Stimulated activated CD4-positive, alpha-beta T cell treated with anti-CD3 and anti-CD28 coated beads, Interleukin-2, amount 100 ng/mL, for 4 hours (primary cell): ENCODE results near the gene GDF10.

Source experiments
- DNase-seq: peaks from one replicate; pipeline ENCODE4 v3.0.0-alpha.2; 2020; ENCODE audit warnings: low read depth

Gene GDF10

DNA sequence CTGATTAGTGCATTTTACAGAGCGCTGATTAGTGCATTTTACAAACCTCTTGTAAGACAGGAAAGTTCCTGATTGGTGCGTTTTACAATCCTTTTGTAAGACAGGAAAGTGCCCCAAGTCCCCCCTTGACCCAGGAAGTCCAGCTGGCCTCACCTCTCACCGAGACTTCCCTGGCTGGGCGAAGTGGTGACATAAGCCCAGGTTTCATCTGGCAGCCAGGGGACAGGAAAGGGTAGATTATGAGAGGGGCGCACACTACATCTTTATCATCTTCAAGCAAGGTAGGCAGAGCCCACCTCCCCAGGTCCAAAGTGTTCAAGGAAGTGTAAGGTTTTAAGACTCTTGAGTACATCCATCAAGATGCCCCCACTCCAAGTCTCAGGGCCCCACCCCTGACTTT is 5.5 kb upstream of the GDF10 start:
- no peak for DNase-seq

DNA sequence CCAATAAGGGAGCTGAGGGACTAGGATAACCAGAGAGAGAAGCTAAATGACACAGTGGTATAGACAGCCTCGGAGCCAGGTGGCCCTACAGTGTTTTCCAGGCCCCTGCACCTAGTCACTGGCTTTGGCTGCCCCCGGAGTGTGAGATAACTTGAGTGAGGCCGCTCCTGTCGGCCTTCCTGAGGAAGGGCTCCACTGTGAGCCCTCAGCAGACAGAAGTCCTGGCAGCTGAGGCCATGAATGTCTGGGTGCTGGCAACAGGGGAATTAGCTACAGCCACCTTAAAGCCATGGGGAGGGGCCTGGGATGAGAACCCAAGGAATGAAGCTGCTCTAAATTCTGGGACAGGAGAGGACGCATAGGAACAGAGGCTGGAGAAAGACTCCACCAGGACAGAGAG is 4.6 kb upstream of the GDF10 start:
- DNase-seq, result no peak

DNA sequence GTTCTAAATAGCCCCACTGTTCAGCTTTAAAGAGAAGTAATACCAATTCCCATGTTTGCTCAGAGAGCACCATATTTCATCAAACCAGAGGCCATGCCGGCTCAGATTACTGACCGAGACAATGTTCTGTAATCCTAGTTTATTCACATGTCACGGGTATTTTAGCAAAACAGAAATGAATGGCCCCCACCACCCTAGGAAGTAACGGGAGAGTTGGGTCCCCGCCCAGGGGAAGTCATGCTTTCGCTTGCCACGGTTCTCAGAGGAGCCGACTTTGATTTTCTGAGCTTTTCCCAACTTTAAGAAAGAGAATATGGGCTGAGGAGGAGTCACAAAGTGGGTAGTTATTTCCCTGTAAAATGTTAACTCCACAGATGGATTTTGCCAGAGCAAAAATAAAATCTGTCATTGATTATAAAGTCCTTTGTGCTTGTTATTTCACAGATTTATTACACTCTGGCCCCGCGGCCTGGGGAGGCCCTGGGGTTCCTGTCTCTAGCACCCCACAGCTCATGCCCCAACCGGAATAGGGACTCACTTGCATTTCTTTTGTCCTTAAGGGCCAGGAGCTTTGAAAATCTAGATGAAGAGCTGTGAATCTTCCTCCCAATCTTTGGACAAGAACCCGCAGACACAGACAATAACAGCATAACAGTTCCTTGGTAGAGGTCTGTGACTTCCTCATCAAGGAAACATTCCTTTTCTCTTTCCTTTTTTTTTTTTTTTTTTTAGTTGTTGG is 3.7 kb upstream of the GDF10 start:
- no peak for DNase-seq

DNA sequence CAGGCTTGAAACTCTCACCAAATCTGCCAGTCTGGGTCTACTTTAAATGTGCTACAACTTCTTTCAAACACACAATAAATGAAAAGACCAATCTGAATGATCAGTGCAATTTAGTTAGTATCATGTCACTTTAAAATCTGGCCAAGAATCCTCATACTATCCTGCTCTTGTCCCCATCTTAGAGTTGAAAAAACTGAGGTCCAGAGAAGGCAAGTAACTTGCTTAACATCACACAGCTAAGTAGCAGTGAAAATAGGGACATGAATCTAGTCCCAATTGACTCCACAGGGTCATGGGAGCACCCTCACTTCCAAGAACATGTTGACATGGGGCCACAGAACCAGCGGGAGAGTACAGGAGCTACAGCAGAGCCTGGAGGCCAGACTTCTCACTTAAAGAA is 3.1 kb upstream of the GDF10 start:
- no peak for DNase-seq

DNA sequence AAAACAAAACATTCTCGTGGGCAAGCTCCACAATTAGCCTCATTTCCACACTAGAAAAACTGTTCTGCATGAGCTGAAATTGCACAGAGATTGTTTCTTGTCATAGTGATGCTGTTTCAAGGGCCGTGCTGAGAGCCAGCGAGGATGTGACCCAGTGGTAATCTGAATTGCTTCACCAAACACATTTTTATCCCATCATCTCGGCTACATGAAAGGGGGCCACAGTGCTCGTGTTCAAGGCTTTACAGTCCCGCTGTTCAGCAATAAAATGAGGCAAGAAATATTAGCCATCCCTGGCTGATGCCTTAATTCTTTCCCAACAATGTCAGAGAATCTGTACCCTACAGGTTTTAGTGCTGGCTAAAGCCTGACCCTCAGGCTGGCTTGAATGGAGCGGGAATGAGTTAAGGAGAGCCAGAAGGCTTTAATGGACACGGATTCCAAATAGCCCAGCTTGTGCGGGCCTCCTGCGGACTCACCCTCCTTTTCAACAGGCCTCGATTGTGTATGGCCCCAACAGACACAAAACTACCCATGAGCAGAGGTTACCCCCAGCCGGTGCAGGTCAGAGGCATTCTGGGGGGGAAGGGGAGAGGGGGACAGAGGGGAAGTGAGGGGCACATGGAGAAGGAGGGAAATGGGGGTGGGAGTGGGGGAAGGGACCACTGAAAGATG is 2.0 kb upstream of the GDF10 start:
- no peak for DNase-seq

DNA sequence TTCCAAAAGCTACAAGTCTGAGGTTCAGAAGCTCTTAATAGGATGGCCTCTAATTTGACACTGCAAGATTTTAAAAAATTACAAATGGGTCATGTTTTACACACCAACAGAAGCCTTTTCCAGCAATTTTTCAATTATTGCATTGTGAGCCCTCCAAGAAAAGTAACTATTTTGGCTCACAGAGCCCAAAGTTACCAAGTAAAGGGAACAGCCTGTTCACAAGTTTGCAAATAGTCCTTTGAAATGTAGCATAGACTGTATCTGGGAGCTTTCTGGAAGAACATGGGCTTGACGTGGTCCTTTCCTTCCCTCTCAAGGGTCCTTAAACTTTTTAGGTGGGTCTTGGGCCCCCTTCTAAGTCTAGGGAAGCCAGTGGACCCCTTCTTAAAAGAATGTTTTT is 1.3 kb upstream of the GDF10 start:
- DNase-seq, result no peak

DNA sequence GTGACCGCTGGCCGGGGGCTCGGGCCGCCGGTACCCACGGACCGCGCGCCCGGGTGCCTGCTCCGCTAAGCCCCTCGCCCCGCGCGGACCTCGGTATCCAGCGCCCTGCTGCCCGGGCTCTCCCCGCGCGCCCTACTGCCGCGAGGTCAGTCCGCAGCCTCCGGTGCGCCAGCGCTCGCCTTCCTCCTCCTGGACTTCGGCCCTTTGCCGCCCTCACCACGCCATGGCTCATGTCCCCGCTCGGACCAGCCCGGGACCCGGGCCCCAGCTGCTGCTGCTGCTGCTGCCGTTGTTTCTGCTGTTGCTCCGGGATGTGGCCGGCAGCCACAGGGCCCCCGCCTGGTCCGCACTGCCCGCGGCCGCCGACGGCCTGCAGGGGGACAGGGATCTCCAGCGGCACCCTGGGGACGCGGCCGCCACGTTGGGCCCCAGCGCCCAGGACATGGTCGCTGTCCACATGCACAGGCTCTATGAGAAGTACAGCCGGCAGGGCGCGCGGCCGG is 483 bp downstream of the GDF10 start:
- no peak for DNase-seq

DNA sequence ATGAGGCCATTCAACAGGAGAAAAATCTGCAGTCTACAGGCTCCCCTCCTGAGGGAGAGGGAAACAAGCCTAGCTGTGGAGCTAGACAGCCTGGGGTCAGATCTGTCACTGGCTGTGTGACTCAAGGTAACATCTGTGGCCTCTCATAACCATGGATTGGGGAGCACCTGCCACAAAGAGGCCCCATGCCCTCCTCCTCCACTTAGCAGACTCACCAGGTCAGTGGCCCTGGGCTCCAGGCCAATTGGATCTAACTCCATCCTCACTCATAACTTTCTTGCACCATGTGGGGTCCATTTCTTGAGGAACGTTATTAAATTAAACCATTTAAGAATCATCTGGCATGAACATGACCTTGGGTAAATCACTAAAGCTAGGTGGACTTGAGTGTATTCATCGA is 1.8 kb downstream of the GDF10 start:
- DNase-seq, result no peak

DNA sequence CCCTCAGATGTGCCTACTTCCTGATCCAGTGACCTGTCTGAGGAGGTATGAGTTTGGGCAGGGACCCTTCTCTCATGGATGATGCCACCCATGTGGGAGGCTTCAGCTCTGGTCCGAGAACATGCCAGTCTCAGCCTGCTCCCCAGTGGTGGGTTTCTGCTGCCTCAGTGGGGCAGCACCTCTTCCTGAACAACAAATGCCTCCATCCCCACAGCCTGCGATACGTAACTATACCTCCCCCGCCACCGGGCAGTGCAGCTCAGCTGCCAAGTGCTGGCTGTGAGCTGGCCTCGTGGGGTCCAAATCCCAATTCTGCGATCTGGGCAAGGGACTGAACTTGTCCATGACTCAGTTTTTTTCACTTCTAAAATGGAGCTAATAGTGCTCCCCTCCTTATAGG is 3.1 kb downstream of the GDF10 start:
- DNase-seq, result no peak

DNA sequence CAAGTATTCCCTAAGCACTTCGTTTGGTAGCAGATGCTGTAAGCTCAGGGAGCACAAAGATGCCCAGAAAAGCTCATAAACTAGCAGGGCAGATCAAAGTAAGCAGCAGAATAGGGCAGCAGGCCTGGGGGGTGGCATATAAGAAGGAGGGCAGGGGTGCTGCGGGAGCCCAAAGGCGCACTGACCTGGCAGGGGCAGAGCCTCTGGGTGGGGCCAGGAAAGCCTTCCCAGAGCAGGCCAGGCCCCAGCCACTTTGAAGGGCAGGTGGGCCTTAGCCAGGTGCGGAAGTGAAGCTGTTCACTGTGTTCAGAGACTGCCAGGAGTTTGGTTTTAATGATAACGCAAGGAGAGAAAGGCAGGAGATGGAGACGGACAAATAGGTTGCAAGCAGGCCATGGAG is 3.9 kb downstream of the GDF10 start:
- DNase-seq, result no peak

DNA sequence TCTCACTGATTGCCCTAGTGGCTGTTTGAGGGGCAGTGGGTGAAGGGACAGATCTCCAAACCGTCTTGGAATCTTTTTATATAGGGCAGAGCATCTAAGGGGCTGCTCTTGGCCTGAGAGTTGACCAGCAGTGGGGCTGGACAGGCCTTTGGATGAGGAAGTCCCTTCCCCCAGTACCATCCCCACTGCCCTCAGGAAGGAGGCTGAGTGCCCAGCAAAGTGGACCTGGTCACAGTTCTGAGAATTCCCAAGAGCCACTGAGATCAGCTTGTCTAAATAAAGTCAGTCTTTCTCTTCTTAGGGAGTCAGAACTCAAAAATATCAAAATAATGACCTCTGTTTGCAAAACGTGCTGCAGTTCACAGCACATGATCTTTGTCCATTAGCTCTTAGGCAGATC is 5.6 kb downstream of the GDF10 start:
- no peak for DNase-seq

DNA sequence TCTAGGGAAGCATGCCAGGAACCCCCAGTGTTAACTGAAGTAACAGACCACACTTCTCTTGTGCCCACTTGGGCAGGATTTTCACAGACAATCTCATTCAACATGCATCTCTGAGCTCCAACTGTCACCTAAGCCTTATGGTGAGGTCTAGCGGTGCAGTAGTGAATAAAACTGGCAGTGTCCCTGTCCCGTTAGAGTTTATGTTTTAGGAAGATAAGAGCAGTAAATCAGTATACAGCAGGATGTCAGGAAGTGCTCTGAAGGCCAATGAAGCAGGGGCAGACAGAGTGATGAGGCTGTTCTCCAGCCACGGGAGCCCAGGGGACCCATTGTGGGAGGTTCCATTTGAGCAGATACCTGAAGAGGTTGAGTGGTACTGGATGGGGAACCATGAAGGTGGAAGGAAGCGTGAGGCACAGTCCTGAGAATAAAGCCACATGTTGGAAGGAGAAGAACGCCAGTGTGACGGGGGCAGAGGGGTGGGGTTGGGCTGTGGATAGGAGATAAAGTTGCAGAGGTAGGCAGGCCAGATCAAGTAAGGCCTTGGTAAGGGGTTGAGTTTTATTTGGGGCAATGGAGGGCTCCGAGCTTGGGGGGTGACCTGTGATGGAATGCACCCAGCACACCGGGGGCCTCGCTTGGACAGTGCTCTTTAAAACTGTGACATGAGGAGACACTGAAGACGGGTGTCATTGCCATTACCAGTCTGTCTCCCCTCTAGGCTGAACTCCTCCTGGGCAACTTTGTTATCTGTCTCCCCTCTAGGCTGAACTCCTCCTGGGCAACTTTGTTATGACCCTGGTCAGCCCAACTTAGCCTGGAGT is 6.6 kb downstream of the GDF10 start:
- no peak for DNase-seq

DNA sequence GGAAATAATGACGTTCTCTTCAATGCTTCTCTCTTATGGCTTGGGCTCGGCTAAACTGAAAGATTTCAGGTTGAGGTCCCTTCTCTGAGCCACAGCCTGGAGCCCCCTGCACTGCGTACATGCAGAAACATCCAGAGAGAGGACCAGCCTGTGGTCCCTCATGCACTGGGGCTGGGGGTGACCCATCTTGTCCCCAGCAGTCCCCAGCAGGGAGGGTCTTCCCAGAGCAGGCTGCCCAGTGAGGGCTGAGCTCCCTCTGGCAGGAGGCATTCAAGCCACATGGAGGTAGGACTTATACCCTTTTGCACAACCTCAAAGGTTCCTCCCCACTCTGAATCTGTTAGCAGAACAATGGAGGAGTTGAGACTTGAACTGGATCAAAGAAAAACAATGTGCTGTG is 7.4 kb downstream of the GDF10 start:
- no peak for DNase-seq

DNA sequence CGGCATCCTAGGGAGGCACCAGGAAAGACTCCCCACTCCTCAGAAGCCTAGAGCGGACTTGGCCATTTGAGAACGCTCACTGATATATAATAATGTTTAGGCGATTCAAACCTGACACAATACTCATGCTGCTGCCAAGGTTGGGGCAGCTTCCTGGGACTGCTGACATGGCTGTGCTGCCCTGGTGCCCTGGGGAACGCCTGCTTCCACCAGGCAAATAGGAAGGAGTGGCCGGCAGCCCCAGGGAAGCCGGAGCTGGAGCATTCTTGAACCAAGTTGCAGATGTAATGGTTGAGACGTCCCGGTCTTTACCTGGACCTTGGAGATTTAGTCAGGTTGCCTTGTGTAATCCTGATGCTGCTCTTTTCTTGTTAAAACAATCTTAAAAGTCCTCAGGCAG is 8.8 kb downstream of the GDF10 start:
- DNase-seq, result no peak

DNA sequence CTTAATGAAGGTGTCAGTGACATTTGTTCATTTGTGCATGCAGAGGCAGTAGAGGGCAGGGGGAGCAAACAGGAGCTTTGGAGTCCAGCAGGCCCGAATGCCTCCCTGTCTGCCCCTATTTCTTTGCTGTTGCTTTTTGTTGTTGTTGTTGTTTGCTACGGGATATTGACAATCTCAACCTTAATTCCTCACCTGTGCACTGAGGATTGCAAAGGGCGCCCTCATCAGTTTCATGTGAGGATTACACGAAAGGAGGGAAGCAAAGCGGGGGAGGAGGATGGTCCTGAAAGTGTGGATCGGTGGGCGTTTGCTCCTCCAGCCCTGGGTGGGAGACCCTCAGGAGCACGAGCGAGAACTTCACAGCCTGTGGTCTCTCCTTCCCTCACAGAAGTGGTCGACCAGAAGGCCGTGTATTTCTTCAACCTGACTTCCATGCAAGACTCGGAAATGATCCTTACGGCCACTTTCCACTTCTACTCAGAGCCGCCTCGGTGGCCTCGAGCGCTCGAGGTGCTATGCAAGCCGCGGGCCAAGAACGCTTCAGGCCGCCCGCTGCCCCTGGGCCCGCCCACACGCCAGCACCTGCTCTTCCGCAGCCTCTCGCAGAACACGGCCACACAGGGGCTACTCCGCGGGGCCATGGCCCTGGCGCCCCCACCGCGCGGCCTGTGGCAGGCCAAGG is 9.6 kb downstream of the GDF10 start:
- DNase-seq, result no peak

DNA sequence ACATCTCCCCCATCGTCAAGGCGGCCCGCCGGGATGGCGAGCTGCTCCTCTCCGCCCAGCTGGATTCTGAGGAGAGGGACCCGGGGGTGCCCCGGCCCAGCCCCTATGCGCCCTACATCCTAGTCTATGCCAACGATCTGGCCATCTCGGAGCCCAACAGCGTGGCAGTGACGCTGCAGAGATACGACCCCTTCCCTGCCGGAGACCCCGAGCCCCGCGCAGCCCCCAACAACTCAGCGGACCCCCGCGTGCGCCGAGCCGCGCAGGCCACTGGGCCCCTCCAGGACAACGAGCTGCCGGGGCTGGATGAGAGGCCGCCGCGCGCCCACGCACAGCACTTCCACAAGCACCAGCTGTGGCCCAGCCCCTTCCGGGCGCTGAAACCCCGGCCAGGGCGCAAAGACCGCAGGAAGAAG is 10.1 kb downstream of the GDF10 start:
- no peak for DNase-seq

DNA sequence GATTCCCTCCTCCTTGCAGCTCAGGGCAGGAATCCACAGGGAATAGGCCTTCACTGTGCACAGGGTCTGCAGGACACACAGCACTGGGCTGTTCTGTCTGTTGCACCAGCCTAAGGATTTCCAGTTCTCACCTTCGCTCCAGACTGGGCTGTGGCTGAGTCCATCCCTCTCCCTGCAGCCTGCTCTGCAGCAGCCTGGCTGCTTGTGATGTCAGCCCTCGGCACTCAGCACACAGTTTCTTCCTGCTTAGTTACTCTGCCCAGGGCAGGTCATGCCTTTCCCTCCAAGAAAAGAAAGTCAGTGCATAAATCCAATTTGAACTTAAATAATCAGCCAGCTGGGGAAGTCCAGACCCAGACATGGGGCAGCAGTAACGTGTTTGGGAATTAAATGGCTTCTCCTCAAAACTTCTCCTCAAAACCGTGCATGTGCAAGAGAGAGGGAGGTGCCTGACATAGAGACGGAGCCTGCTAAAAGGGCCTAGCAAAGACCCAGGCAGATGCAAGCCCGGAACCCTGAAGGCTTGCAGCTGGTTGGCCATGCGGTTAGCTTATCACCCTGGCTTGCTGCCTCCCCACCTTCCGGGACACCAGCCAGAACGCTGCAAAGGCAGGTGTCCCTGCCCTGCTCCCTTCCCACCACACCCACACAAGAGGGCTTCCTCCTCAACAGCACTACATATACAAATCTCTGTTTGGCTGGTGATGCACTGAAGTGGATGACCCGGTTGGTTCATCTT is 11.4 kb downstream of the GDF10 start:
- peak; percentile 14 for DNase-seq

DNA sequence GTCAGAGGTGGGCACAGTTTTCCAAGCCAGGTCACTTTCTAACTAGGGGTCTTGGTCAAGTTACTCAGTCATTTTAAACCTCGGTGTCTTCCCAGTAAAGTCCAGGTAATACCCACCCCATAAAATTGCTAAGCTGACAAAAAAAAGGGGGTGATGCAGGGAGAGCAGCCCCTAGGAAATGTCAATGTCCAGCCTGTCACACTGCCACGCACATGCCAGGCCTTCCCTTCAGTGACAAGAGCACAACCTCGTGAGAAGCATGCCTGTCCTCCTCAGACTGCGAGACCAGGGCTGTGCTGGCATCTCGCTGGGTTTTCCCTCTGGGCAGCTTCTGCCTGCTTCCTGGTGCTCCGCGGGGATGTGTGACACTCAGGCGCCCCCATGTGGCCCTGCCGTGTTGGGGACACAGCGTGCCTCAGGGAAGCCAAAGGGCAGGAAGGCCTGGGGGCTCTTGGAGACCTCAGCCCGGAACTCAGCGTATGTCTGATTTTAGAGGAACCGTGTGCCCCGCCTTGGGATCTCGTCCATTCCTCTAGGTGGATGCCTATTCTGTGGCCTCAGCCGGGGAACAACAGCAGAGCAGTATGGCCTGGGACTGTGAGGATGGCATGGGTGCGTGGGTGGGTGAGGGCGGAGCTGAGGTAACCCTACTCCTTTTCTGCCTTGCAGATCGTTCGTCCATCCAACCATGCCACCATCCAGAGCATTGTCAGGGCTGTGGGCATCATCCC is 12.1 kb downstream of the GDF10 start:
- peak; percentile 80 for DNase-seq

DNA sequence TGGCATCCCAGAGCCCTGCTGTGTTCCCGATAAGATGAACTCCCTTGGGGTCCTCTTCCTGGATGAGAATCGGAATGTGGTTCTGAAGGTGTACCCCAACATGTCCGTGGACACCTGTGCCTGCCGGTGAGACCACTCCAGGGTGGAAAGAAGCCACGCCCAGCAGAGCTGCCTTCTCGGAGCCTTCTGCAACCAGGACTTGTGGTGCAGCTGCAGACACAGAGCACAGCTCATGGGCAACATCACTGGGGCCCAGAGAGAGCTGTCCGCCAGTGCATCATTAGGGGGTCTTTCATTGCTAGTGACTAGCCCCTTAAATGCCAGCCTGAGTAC is 12.6 kb downstream of the GDF10 start:
- no peak for DNase-seq

DNA sequence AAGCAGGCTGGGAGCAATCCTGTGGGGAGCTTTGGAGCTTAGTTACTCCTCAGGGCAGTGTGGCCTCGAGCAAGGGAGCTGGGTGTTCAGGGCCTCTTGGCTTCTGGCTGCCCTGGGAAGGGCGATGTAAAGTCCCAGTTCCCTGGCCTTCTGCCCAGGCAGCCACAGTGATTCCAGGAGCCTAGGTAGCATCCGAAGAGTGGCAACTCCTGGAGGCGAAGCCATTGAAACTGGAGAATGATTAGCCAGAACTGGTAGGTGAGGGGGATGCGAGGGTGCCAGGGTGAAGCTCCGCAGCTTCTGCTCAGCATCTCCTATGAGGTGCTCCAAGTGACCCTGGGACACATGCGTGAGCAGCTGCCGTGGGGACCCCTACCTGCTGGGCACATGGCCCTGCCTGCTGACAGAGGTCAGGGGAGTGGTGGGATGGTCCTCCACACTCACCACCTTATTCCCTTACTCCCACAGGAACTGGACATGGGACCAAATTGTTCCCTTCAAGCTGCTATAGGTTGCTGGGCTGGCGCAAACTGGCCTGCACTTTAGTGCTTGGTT is 14.5 kb downstream of the GDF10 start:
- DNase-seq, result no peak

DNA sequence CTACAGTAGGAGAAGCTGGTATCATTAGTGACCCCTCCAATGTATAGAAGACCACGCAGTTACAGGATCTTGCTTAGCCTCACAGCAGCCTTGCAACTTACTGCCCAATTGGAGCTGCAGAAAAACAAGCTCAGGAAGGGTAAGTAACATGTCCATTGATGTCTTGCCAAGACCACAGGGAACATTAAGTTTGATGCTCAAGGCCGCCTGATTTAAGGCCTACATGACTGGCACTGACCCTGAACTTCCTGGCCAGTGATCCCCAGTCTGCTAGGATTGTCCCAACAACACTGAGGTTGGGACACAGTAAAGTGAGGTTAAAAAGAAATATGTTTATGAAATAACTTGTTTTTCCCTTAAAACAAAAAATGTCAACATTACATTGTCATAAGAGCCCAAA is 15.4 kb downstream of the GDF10 start:
- no peak for DNase-seq
